GM19351 (cell line): ENCODE data around the gene SRGAP2.
"Not testable (repeated sequence)": the region's sequence is repeated elsewhere in the genome, so short reads cannot be mapped to it uniquely, and the experiment has no call there.

ENCODE experiments used
- ATAC-seq: cut with Tn5 transposase; IDR thresholded peaks from one replicate; pipeline ENCODE4 v1.9.1; 2021; ENCODE audit warnings: mild to moderate bottlenecking, moderate library complexity; ENCODE audit not compliant: unreplicated experiment

The SRGAP2 gene

DNA sequence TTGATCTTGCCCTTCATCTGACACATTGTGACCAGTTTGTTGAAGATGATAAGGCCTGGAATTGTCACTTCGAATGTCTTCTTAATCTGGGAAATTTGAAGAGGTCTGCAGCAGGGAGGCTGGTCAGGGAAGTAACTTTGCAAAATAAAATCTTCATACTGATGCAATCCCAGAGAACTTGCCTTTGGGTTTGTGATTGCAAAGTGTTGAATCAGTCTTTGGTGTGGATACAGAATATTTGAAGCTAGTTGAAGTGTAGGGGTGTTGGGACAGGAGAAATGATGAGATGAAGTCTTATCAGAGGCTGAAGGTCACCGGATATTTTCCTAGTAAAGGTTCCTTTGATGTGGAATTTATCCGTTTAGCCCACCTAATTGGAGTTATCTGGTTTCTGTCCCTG lies 42.1 kb downstream of the SRGAP2 start:
- ATAC-seq: not testable (repeated sequence)

DNA sequence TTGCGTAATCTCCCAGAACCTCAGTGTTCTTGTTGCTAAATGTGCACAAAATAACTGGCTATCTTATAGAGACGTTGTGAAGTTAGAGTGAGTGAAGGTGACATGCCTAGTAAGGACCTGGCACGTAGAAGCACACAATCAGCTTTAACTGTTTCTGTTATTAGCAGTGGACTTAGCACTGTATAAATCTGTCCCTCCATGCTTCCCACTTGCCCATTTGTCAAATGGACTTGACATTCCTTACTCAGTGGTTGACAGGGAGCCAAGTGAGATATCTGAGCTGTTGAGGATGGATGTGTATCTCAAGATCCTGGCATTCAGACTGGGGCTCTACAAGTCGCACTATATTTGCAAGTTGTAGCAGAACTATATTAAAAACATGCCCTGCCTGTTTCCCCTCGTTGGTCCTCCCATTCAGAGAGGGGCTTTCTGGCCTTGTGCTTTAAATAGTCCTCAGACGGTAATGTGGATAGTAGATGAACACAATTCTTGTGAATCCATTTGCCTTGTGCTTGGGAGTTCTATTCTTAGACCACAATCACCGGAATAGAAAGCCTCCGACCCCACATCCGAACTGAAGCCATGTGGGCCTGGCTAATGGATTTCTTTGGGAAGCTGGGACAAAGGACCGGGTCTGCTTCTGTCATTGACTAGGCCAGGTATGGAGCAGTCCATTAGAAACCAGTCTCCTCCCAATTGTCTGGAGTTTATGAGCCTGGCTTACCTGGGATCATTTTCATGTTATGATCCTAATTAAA lies 43.0 kb downstream of the SRGAP2 start:
- ATAC-seq: not testable (repeated sequence)

DNA sequence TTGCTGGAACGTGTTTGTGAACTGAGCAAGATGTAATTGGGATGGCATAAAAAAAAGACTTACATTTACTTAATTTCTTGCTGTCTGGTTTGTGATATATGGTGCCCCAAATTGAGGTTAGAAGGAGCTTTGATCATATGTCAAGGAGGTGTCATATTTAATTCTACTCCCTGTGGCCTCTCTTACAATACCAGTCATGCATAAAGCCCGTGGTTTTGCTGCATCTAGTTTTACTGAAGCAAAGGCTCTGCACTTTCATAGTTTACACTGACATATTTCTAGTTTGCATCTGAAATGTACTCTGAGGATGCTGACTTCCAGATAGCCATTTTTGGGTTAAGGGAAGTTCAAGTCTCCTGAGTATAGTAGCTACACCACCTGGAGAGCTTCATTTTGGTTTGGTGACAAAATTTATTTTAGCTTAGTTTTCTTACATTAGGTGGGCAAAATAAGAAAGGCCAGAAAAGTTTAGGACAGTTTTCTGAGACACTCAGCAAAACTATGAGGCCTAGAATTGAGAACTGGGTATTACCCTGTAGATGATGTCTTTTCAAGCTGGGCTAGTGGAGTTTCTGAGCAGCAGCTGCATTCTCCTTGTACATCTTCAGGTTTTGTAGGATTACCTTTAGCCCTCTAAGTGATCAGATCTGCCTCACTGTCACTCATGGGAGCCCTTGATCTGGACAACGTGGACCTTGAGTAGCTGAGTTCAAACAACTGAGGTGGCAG lies 47.8 kb downstream of the SRGAP2 start:
- peak; percentile 87 for ATAC-seq

DNA sequence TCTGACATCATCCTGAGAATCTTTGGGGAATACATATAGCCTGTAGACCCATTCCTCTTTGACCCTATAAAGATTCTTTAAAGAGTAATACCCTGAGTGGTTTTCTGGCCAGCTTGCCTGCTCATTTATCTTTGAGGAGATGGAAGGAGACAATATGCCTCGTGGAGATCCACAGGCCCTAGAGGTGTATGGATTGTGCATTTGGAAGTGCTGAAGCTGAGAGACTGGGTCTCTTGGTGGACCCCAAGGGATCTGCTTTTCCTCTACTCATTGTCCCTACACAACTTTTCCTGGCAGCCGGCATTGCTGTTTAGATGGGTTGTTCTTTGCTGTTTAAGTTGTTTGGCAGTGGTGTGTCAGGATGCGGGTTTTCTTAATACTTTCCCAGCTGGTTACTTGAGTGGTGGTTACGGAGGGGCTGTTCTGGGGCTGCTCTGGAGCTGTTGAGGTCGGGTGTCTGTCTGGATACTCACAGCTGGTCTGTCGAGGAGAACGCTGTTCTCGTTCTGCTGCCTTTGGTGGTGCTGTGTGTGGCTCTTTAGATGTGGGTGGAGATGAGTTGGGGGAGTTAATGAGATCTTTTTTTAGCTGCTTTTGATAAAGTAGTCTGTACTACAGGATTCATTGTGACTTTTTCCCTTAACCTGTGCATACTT lies 49.5 kb downstream of the SRGAP2 start:
- ATAC-seq: not testable (repeated sequence)
